IMR-90 (cell line): ENCODE measurements around the gene LCMT2. TPM values are rescaled to one million over a fixed set of nuclear protein-coding genes. Genes with fewer than 3 reads are reported as not detected.

Source experiments
- ATAC-seq: fragments of 200-7000 bp; cut with Tn5 transposase; 2 replicates; pipeline ENCODE4 v1.9.1; 2020; ENCODE audit warnings: low read depth, mild to moderate bottlenecking, moderate library complexity
- BruUV-seq: library from RNA; stranded (reverse); fragments of 400-500 nt; replicated peaks from 2 replicates; lab custom pipeline; 2021; lab: Mats Ljungman, UMichigan
- CTCF ChIA-PET: fragments of 300-600 bp; formaldehyde crosslinking; extraction: SDS; loops from one replicate; lab custom pipeline; 2021; ENCODE audit warnings: antibody characterized with exemption; lab: Yijun Ruan, JAX
- POLR2A ChIA-PET: fragments of 300-600 bp; sonication (Branson Sonifier 250); formaldehyde crosslinking; loops from one replicate; lab custom pipeline; 2022; ENCODE audit warnings: antibody characterized with exemption; ENCODE audit not compliant: unreplicated experiment; lab: Charles Lee
- DNase-seq: peaks from one replicate; pipeline ENCODE4 v3.0.0; 2013
- H2AFZ ChIP-seq: replicated peaks from 2 replicates; pipeline ENCODE3; 2013; ENCODE audit warnings: low read length, mild to moderate bottlenecking; ENCODE audit not compliant: poor library complexity
- H2AK5ac ChIP-seq: 2 replicates; pipeline ENCODE4 v1.6.1; 2013; ENCODE audit warnings: low read depth, low read length, inconsistent platforms
- H2AK9ac ChIP-seq: replicated peaks from 2 replicates; pipeline ENCODE3; 2013; ENCODE audit warnings: mild to moderate bottlenecking, low read depth, low read length, moderate library complexity; ENCODE audit not compliant: poor library complexity
- H2BK120ac ChIP-seq: 2 replicates; pipeline ENCODE4 v1.6.1; 2013; ENCODE audit warnings: low read depth, low read length, inconsistent platforms
- H2BK15ac ChIP-seq: 3 replicates; pipeline ENCODE4 v1.6.1; 2013; ENCODE audit warnings: low read depth, low read length, inconsistent platforms
- H2BK20ac ChIP-seq: 2 replicates; pipeline ENCODE4 v1.6.1; 2013; ENCODE audit warnings: low read depth, mild to moderate bottlenecking, inconsistent platforms, low read length, moderate library complexity
- H2BK5ac ChIP-seq: 2 replicates; pipeline ENCODE4 v1.6.1; 2013; ENCODE audit warnings: mild to moderate bottlenecking, low read depth, low read length, inconsistent platforms; ENCODE audit not compliant: poor library complexity, severe bottlenecking
- H3K14ac ChIP-seq: replicated peaks from 2 replicates; pipeline ENCODE4 v1.6.1; 2013; ENCODE audit warnings: low read depth, low read length, inconsistent platforms
- H3K18ac ChIP-seq: 2 replicates; pipeline ENCODE4 v1.6.1; 2013; ENCODE audit warnings: low read depth, low read length, control low read depth
- H3K23ac ChIP-seq: 2 replicates; pipeline ENCODE4 v1.6.1; 2013; ENCODE audit warnings: low read depth, low read length, inconsistent platforms
- H3K27ac ChIP-seq: 2 replicates; pipeline ENCODE4 v1.5.1; 2013; ENCODE audit warnings: mild to moderate bottlenecking, control low read depth, low read length; ENCODE audit not compliant: insufficient read depth
- H3K27me3 ChIP-seq: 2 replicates; pipeline ENCODE4 v1.6.1; 2013; ENCODE audit warnings: low read length; ENCODE audit not compliant: control insufficient read depth, insufficient read depth
- H3K36me3 ChIP-seq: 2 replicates; pipeline ENCODE4 v1.6.1; 2013; ENCODE audit warnings: low read length, mixed read lengths; ENCODE audit not compliant: control insufficient read depth, insufficient read depth
- H3K4ac ChIP-seq: 2 replicates; pipeline ENCODE4 v1.6.1; 2013; ENCODE audit warnings: low read depth, low read length, inconsistent platforms
- H3K4me1 ChIP-seq: 2 replicates; pipeline ENCODE4 v1.6.1; 2013; ENCODE audit warnings: low read length, mixed read lengths; ENCODE audit not compliant: control insufficient read depth, insufficient read depth
- H3K4me2 ChIP-seq: 2 replicates; pipeline ENCODE4 v1.6.1; 2013; ENCODE audit warnings: low read depth, mild to moderate bottlenecking, control low read depth, low read length, moderate library complexity
- H3K4me3 ChIP-seq: 2 replicates; pipeline ENCODE4 v1.5.1; 2013; ENCODE audit warnings: low read depth, mild to moderate bottlenecking, control low read depth, low read length, moderate library complexity; ENCODE audit not compliant: insufficient read depth
- H3K56ac ChIP-seq: 2 replicates; pipeline ENCODE4 v1.6.1; 2013; ENCODE audit warnings: low read length, inconsistent platforms; ENCODE audit not compliant: insufficient read depth; ENCODE audit errors: extremely low read depth
- H3K79me1 ChIP-seq, 2 experiments: 2 replicates each; pipeline ENCODE4 v1.6.1; 2013; ENCODE audit warnings: low read length in 2 of 2, inconsistent platforms in 1 of 2, low read depth in 1 of 2
- H3K9ac ChIP-seq: 2 replicates; pipeline ENCODE4 v1.6.1; 2013; ENCODE audit warnings: low read depth, low read length, control low read depth
- H3K9me1 ChIP-seq: 2 replicates; pipeline ENCODE4 v1.6.1; 2013; ENCODE audit warnings: low read length, inconsistent platforms; ENCODE audit not compliant: insufficient read depth
- H3K9me3 ChIP-seq: 2 replicates; pipeline ENCODE4 v1.6.1; 2013; ENCODE audit warnings: low read length; ENCODE audit not compliant: control insufficient read depth, insufficient read depth
- H4K20me1 ChIP-seq: 2 replicates; pipeline ENCODE4 v1.6.1; 2013; ENCODE audit warnings: low read length, inconsistent platforms; ENCODE audit not compliant: insufficient read depth
- H4K5ac ChIP-seq: 2 replicates; pipeline ENCODE4 v1.6.1; 2013; ENCODE audit warnings: mild to moderate bottlenecking, low read depth, low read length, control low read depth
- H4K8ac ChIP-seq, 2 experiments: 2 replicates each; pipeline ENCODE4 v1.6.1; 2013; ENCODE audit warnings: low read depth in 2 of 2, low read length in 2 of 2, control low read depth in 1 of 2, inconsistent platforms in 1 of 2
- H4K91ac ChIP-seq: 2 replicates; pipeline ENCODE4 v1.6.1; 2013; ENCODE audit warnings: low read depth, low read length, inconsistent platforms; ENCODE audit not compliant: insufficient read depth
- CHD1 ChIP-seq: IDR thresholded peaks from 2 replicates; pipeline ENCODE4 v1.6.1; 2012; ENCODE audit warnings: low read depth, low read length, improper control_type of control experiment
- ELK1 ChIP-seq: fragments of 150-350 bp; IDR thresholded peaks from 2 replicates; pipeline ENCODE4 v1.6.1; 2016; ENCODE audit warnings: low read depth, mild to moderate bottlenecking, low read length, moderate library complexity, borderline replicate concordance
- MAZ ChIP-seq: IDR thresholded peaks from 2 replicates; pipeline ENCODE4 v1.6.1; 2012; ENCODE audit warnings: low read depth, mild to moderate bottlenecking, low read length, improper control_type of control experiment, moderate library complexity, borderline replicate concordance
- WGBS, 2 experiments: methylation state at CpG; one replicate each; pipeline versions ENCODE4 v1.1.5 to v1.1.7; 2013; ENCODE audit warnings: missing lambda C conversion rate in 2 of 2; ENCODE audit not compliant: insufficient read length in 1 of 2; ENCODE audit errors: extremely low coverage in 2 of 2; 5-methylcytosine and 5-hydroxymethylcytosine counted together
- dilution Hi-C: fragments of 300-500 bp; cut with HindIII; formaldehyde crosslinking; loops from one replicate; pipeline ENCODE4 v1.14.3; 2018; ENCODE audit warnings: low sequenced_read_pairs; ENCODE audit not compliant: unreplicated experiment
- in situ Hi-C: fragments of 300-500 bp; cut with MboI; formaldehyde crosslinking; loops from 3 replicates; pipeline ENCODE4 v1.14.3; 2019; ENCODE audit warnings: low sequenced_read_pairs, inconsistent platforms, mixed read lengths
- intact Hi-C: fragments of 100-400 bp; cut with micrococcal nuclease; formaldehyde crosslinking; loops from 2 replicates; pipeline ENCODE4 v1.10.0; 2022
- polyA plus RNA-seq, 3 experiments: library from polyadenylated mRNA; depleted of rRNA; stranded (reverse); fragments of >200 nt; gene quantifications; 2 replicates each; pipeline ENCODE4 v1.2.3, GENCODE V29; 2012; ENCODE audit warnings: low replicate concordance in 1 of 3
- total RNA-seq: library from RNA; depleted of rRNA; stranded (reverse); fragments of >200 nt; gene quantifications from 2 replicates; pipeline ENCODE4 v1.2.3, GENCODE V29; 2012

The LCMT2 gene
- total and polyA plus RNA-seq, 2 of the 4 experiments (the other 2 are of a cell fraction) = 5.8 to 12.2 TPM

GRCh38 chr15:43312378-43312777, 18.0 kb downstream of the LCMT2 start:
- CTCF ChIA-PET = no interaction called here
- TF ChIP-seq ELK1 (no peak), CHD1 (no peak), MAZ (no peak)

More at GRCh38 chr15:43312378-43312777, 18.0 kb downstream of the LCMT2 start:
- Histone ChIP-seq H3K56ac (no peak overlapping the region), H3K14ac (no peak overlapping the region), H3K9ac (no peak overlapping the region), H4K20me1 (no peaks in the 10 kb centered on the region), H2BK5ac (no peak overlapping the region), H3K4me1 (peaks cover 2% of the 10 kb centered on the region; the same call in 1 of the 2 replicates), H3K9me3 (no peaks in the 10 kb centered on the region; the same call in 1 of the 2 replicates), H4K5ac (no peak overlapping the region), H3K36me3 (no peaks in the 10 kb centered on the region), H3K18ac (no peak overlapping the region), H3K79me1 (no peaks in the 10 kb centered on the region), H2BK15ac (no peak overlapping the region), H3K27me3 (peaks cover 41% of the 10 kb centered on the region), H3K27ac (no peak overlapping the region), H3K4me2 (no peak overlapping the region), H4K8ac (no peak overlapping the region), H3K9me1 (no peaks in the 10 kb centered on the region; the same call in 1 of the 2 replicates), H2AFZ (no peak overlapping the region), H2AK5ac (no peak overlapping the region), H3K4ac (no peak overlapping the region), H4K91ac (no peak overlapping the region), H3K4me3 (no peak overlapping the region), H2AK9ac (no peak overlapping the region), H2BK120ac (no peak overlapping the region), H2BK20ac (no peak overlapping the region), H3K23ac (no peak overlapping the region)
- POLR2A ChIA-PET = no interaction called here
- ATAC-seq (no peak), DNase-seq (no peak)
- intact Hi-C loops (no loop called here), dilution Hi-C loops (no loop called here), in situ Hi-C loops (no loop called here)
- BruUV-seq = no TSS peak
- no CpG with 5 or more reads among the region's 4 CpGs for WGBS, 2 experiments
